Subcutaneous adipose tissue (tissue), 4 donors: ENCODE results near the gene ARID4A. TPM values are rescaled to one million over a fixed set of nuclear protein-coding genes. Genes with fewer than 3 reads are reported as not detected.

Experiments
- CTCF ChIP-seq: fragments of 450-650 bp; IDR thresholded peaks from one replicate; pipeline ENCODE4 v1.5.1; 2016; ENCODE audit warnings: low read depth, mild to moderate bottlenecking, control low read depth, antibody characterized with exemption, moderate library complexity
- total RNA-seq, 4 donors: library from RNA; depleted of rRNA; stranded (reverse); fragments of >200 nt; gene quantifications; one replicate each; pipeline ENCODE4 v1.1.0, GENCODE V29; 2016

Gene ARID4A
- total RNA-seq, 4 donors from 2014 or later: 34.9 to 40.5 (median 39.7) TPM

GRCh38 chr14:58354808-58355207, 56.5 kb downstream of the ARID4A start:
- no peak for TF ChIP-seq CTCF

GRCh38 chr14:58356268-58356667, 57.9 kb downstream of the ARID4A start:
- no peak for TF ChIP-seq CTCF

GRCh38 chr14:58362798-58363412, 64.5 kb downstream of the ARID4A start:
- TF ChIP-seq CTCF: no peak

- TF ChIP-seq CTCF: no peak
Measured at GRCh38 chr14:58364316-58364715, 66.0 kb downstream of the ARID4A start.

GRCh38 chr14:58367296-58367695, 68.9 kb downstream of the ARID4A start:
- no peak for TF ChIP-seq CTCF

GRCh38 chr14:58368956-58369355, 70.6 kb downstream of the ARID4A start:
- TF ChIP-seq CTCF: no peak

- no peak for TF ChIP-seq CTCF
Measured at GRCh38 chr14:58376791-58377190, 78.4 kb downstream of the ARID4A start.
